T-helper 22 cell (primary cell): ENCODE data around the gene IQGAP2.
"Not testable (repeated sequence)": the region's sequence is repeated elsewhere in the genome, so short reads cannot be mapped to it uniquely, and the experiment has no call there.

ENCODE experiments used
- DNase-seq: peaks from one replicate; pipeline ENCODE4 v3.0.0-alpha.2; 2020; ENCODE audit warnings: low read depth

The IQGAP2 gene

GRCh38 chr5:76535577-76535976 is 132.5 kb downstream of the IQGAP2 start:
- no peak for DNase-seq

- no peak for DNase-seq
Observed at GRCh38 chr5:76537073-76537543, 134.0 kb downstream of the IQGAP2 start.

DNA sequence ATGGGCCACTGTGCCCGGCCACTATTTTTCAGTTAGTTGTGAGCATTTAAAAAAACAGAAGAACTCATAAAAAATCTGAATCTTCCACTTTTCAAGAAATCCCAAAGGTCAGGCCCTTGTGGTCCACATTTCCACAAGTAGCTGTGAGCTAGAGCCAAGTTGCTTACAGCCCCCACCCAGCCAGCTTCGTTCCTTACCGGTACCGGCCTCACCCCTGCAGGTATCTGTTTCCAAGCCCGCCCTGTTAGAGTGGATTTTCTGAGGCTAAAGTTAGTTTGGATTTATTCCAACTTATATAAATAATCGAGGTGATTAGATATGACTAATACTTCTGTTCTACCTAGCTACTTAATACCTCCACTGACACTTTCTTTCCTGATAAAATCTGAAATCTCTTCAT is 139.2 kb downstream of the IQGAP2 start:
- no peak for DNase-seq

DNA sequence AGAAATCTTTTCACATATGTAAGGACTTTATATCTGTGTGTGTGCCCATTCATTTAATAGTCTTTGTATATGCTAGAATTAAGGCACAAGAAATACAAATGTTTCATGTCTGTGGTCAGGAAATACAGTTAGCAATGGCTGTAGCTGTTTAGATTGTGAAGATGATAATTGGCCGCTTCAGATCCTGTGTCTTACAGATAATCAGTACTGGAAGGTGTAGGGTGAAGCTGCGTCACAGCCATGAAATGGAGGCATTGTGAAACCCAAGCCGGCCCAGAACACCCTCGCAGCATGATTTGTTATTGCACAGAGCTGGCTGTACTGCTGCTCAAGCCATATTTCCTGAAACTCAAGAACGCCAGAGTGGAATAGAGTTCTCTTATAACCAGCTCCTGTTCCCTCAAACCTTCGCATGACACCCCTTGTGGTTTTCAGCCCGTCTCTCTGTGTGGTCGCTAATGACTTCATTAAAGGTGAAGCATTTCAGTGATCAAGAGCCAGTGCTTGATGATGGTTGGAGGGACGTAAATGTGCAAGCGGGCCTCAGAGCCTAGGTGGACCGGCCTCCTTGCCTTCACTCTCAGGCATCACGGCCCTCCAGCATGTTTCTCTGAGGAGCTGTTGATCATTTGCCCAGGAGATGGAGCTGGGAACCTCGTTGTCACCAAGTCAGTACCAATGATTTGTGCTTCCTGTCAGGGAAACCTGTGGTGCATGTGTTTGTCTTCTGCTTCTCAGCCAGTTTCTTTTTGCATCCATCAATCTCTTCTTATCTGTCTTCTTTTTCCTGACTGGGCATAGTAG is 140.0 kb downstream of the IQGAP2 start:
- DNase-seq, result peak; percentile 67

GRCh38 chr5:76544268-76544926 is 141.3 kb downstream of the IQGAP2 start:
- peak; percentile 44 for DNase-seq

DNA sequence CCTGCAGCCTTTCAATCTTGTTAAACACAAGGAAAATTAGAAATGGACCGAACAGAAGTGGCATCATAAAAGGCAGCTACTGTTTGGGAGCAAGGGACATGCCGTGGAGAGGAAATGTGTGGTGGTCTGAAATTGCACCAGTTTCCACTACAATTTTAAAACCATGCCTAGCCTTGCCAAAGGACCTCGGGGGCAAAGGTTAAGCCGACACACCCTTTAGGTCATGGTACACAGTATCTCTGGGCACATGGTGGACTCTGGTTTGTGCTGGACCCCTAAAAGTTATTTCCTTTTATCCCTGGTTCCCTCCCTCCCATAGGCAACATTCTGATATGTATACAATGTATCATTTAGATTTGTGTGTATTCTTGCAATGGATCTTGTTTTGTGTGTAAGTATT is 142.1 kb downstream of the IQGAP2 start:
- no peak for DNase-seq

DNA sequence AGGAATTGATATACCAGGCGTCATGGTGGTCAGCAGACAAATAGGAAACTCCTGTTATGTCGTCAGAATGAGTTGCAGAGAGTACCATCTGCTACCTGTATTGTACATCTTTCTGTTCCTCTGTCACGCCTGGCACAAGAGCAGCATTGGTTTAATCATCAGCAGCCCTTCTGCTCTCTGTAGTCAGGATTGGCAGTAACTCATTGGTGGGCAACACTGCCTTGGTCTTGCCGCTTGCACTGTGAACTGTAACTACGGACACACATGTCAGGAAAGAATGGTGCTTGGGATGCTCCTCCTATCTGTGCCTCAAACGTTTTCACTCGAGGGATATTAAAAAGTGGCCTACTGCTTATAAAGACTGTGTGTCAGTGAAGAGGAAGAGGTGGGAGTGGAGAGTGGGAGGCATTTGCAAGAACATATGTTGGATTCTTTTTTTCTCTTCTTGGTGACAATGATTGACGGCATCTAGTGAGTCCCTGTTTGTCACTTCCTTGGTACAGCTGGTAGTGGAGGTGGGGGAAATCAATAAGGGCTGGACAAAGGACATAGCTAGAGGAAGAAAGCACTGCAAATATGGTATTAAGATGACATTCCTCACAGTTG is 143.5 kb downstream of the IQGAP2 start:
- DNase-seq, result peak; percentile 29

DNA sequence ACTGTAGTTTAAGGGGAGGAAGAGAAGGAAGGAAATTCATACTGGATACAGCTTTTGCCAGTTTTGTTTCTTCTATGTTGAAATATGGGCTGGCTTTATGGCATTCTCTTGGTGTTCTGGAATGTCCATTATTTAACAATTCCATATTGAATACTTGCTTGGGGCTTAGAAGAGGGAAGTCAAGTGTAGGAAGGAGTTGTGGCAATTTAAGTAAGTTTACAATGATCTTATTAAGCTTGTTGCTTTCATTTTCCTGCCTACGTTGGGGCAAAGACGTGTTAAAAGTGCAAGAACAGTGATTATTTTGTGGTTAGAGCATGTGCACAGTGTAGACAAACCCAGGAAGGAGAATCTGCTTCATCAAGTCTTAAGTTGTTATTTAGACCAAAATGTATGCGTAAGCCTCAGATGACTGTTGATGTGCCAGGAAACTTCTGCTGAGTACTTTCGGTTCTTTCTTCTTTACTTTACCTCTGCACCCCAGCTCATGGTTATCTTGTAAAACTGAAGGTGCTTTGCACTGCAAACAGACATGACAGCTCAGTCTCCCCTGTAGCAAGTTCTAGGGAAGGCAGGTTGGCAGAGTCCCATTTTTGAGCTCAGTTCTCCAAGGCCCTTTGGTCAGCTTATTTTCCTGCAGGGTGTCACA is 144.3 kb downstream of the IQGAP2 start:
- DNase-seq, result peak; percentile 35

DNA sequence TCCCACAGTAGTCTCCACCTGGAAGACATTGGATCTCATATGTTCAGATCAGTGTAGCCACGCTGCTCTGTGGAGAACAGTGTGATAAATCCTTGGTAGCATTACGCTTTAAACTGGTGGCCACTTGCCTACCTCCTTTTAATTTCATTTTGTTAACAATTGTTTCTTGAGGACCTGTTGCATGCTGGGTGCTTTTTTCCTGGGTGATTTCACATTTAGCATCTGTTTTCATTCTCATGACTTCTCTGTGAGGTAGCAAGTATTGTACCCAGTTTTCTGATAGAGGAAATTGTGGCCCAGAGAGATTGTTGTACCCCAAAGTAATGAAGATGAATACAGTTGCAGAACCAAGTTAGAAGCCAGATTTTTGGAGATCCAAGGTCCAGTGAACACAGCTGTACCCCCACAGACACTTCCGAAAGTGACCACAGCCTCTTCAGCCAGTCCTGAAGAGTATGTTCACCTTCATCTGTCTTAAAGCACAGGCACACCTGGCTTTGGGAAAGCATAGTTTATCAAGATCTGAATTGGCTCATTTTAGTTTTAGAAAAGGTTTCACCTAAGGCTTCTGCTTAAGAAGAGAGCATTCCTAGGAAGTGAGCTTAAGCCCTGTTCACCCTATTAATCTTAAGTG is 144.9 kb downstream of the IQGAP2 start:
- DNase-seq, result no peak

DNA sequence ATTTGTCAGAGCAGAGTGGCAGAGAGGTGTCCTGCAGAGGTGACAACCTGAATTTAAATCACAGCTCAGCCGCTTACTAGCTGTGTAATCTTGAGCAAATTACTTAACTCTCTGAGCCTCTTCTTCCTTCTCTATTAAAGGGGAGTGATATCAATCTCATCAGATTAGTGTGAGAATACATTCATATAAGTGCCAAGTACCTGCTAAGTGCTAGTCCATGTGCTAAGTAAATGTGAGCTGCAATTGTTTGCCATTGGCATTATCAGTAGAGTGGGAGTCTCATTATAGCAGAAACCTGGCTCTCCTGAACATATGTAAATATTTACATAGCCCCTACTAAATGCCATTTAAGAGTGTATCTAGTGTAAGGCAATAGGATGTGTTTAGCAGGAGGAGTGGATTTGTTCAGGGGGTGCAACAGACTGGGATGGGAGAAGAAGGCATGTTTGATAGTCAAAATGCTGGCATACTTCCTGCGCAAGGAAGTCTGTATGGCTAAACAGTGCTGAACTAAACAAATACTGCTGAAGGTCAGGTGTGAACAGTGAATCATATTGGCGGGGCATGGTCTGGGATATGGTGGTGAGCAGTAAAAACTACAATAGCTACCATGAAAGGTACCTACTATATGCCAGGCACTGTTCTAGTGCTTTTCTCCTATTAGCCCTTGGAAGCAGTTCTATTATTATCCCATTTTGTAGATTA is 145.6 kb downstream of the IQGAP2 start:
- DNase-seq, result no peak

DNA sequence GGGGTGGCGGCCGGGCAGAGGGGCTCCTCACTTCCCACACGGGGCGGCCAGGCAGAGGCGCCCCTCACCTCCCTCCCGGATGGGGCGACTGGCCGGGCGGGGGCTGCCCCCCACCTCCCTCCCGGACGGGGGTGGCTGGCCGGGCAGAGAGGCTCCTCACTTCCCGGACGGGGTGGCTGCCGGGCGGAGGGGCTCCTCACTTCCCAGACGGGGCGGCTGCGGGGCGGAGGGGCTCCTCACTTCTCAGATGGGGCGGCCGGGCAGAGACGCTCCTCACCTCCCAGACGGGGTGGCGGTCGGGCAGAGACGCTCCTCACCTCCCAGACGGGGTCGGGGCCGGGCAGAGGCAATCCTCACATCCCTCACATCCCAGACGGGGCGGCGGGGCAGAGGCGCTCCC is 147.8 kb downstream of the IQGAP2 start:
- not testable (repeated sequence) for DNase-seq

- no peak for DNase-seq
Observed at GRCh38 chr5:76552546-76552945, 149.5 kb downstream of the IQGAP2 start.

- DNase-seq, result no peak
Observed at GRCh38 chr5:76553251-76553650, 150.2 kb downstream of the IQGAP2 start.

DNA sequence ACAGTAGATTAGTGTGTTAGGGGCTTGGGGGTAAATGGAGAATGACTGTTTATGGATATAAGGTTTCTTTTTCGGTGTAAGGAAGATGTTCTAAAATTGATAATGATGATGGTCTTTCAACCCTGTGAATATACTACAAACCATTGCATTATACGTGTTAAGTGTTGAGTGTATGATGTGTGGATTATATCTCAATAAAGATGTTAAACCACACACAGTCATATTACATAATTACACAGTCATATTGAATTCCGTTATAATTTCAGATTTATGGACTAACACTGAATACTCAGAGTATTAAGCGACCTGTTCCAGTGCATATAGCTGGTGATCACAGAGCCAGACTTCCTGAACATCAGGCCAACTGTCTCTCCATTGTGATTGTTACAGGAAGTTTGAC is 152.0 kb downstream of the IQGAP2 start:
- no peak for DNase-seq

DNA sequence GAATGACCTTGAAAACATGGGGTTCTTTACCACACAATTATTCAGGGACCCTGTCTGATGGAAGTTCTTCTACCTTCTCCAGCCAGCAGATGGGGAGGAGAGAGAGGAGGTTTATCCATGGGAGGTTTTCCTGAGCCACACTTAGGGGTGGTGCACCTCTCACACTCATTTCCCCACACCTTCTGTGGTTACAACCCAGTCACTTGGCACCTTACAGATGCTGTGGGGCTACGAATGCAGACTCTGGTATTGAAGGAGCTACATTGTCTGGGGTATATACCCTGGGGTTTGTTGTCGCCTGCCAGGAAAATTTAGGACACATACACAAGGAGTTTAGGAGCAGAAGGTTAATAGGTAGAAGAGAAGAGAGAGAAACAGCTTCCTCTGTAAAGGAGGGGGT is 152.6 kb downstream of the IQGAP2 start:
- DNase-seq, result no peak

GRCh38 chr5:76556511-76557221 is 153.6 kb downstream of the IQGAP2 start:
- DNase-seq, result no peak

DNA sequence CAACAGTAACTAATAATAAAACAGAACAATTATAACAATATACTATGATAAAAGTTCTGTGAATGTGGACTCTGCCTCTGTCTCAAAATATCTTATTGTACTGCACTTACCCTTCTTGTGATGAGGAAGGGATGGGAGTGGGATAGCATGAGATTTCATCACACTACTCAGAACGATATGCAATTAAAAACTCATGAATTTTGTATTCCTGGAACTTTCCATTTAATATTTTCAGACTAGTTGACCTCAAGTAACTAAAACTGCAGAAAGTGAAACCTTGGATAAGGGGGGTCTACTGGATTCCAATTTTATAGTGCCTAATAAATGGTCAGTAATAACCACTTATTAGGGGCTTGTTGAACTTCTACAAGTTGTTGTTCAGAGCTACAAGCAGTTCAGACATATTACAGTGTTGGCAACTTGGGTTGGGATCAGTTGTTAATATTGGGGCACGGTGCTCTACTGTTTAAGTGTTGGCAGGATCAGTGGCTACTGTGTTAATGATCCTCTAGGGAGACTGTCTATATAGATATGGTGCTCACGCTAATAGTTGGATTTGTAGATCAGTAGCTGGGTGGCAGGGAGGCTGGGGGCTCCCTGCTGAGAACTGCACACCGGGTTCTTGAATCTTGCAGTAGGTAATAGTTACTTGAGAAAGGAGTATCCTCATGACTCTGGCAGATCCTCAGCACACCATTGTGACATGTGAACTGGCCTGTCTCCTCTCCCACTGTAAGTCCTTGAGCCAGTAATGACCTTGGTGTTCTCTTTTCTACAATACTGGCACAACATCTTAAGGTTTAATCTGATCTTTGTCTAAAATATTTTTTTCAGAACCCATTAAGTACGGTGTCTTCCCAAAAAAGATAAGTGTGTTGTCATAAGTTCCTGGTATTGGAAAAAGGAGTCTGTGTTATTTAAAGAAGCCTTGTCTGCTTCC is 158.1 kb downstream of the IQGAP2 start:
- no peak for DNase-seq

DNA sequence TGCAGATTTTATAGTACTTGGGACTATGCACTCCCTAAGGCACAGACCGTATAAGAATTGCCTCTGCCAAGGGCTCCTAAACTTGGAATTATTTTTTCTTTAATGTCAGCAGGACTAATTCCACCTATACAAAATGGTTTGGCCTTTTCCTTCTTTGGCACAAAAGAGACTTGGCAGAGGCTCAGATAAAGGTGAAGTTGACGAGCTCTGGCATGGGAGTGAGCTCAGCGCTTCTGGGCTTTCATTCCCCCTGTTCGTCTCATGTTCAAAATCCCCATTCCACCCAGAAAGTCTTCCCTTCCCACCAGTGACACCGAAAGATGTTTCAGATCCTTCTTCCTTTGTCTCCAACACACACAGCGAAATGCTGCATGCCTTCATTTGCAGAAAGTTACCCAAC is 158.9 kb downstream of the IQGAP2 start:
- no peak for DNase-seq

- no peak for DNase-seq
Observed at GRCh38 chr5:76565009-76565408, 161.9 kb downstream of the IQGAP2 start.

DNA sequence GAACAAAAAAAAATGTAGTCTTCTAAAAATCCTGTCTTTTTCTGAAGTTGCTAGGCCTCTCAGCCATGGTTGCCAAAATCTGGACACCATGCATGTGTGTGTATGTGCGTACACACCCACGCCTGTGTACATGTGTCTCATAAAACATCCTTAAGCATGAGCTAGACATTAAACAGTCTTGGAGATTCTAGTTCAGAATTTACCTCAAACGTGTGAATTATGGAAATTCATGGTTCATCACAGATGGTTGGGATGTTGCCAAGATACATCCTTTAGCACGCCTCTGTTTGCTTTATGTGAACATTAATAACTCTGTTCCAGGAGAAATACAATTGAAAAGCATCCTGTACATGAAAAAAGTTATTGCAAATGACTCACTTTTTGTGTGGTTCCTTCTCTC is 167.1 kb downstream of the IQGAP2 start:
- DNase-seq, result no peak
